ENCODE data around the gene G6PC3.

GRCh38 chr17:44049294-44050060, 21.1 kb upstream of the G6PC3 start:
- TF ChIP-seq CTCF (IDR thresholded peaks at IDR 0.05; ENCODE audit: poor library complexity): no peak
- no peak for TF ChIP-seq EZH2 (IDR thresholded peaks at IDR 0.05; ENCODE audit: borderline replicate concordance)
- TF ChIP-seq EZH2phosphoT487 (IDR thresholded peaks at IDR 0.05; ENCODE audit: low read depth, severe bottlenecking, unreplicated experiment): no peak

Measured in hepatocyte (in vitro differentiated cells).